DLD1 (cell line): Measurements from ENCODE around the gene SMAP1.

ENCODE experiments used
- in situ Hi-C: cut with HindIII; loops from 2 replicates; pipeline ENCODE4 v1.10.0; 2017; ENCODE audit warnings: low sequenced_read_pairs

Gene SMAP1

GRCh38 chr6:70839286-70840266 is 171.9 kb downstream of the SMAP1 start:
- in situ Hi-C loops: no loop called here

GRCh38 chr6:70841112-70841511 is 173.4 kb downstream of the SMAP1 start:
- in situ Hi-C loops: no loop called here

GRCh38 chr6:70842541-70842940 is 174.9 kb downstream of the SMAP1 start:
- in situ Hi-C loops: no loop called here

GRCh38 chr6:70843328-70843918 is 175.7 kb downstream of the SMAP1 start:
- in situ Hi-C loops: no loop called here

GRCh38 chr6:70844301-70844700 is 176.6 kb downstream of the SMAP1 start:
- in situ Hi-C loops: no loop called here

- in situ Hi-C loops: no loop called here
These were observed 178.6 kb downstream of the SMAP1 start for GRCh38 chr6:70846207-70846835.

- in situ Hi-C loops: no loop called here
These were observed 179.7 kb downstream of the SMAP1 start for GRCh38 chr6:70847106-70848084.

- in situ Hi-C loops: no loop called here
These were observed 181.8 kb downstream of the SMAP1 start for GRCh38 chr6:70849348-70850069.

- in situ Hi-C loops: no loop called here
These were observed 185.1 kb downstream of the SMAP1 start for GRCh38 chr6:70852667-70853246.

- in situ Hi-C loops: no loop called here
These were observed 189.8 kb downstream of the SMAP1 start for GRCh38 chr6:70857387-70858077.

GRCh38 chr6:70860045-70860444 is 192.4 kb downstream of the SMAP1 start:
- in situ Hi-C loops: no loop called here

GRCh38 chr6:70860920-70861319 is 193.2 kb downstream of the SMAP1 start:
- in situ Hi-C loops: no loop called here

- in situ Hi-C loops: no loop called here
These were observed 195.7 kb downstream of the SMAP1 start for GRCh38 chr6:70863343-70863742.

- in situ Hi-C loops: no loop called here
These were observed 196.7 kb downstream of the SMAP1 start for GRCh38 chr6:70864401-70864800.

- in situ Hi-C loops: no loop called here
These were observed 204.8 kb downstream of the SMAP1 start for GRCh38 chr6:70872469-70872868.

GRCh38 chr6:70874181-70874913 is 206.7 kb downstream of the SMAP1 start:
- in situ Hi-C loops: no loop called here

- in situ Hi-C loops: no loop called here
These were observed 211.8 kb downstream of the SMAP1 start for GRCh38 chr6:70879496-70879895.
